GM11168 (cell line): Measurements from ENCODE around the gene ADCY5.

ENCODE experiments used
- in situ Hi-C: fragments of 300-500 bp; cut with MboI; formaldehyde crosslinking; loops from one replicate; pipeline ENCODE4 v1.12.0; 2022; ENCODE audit warnings: low sequenced_read_pairs; ENCODE audit not compliant: unreplicated experiment

ADCY5 gene

GRCh38 chr3:123464211-123464610, 15.3 kb upstream of the ADCY5 start:
- in situ Hi-C loops: no loop called here

GRCh38 chr3:123459862-123460261, 11.0 kb upstream of the ADCY5 start:
- in situ Hi-C loops: no loop called here

DNA sequence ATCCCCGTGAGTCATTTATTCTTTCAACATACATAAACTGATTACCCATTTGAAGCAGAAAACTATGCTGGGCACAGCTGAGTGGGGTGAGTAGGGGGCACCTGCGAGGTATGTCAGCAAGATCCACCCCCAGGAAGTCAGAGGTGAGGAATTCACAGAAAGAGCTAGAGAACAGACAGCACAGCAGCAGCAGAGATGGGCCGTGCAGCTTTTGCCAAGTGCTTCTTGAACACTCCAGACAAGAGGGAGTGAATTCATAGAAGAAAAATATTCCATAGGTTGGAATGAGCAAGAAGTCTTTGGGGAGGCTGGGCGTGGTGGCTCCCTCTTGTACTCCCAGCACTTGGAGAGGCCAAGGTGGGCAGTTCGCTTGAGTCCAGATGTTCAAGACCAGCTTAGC, 9.4 kb upstream of the ADCY5 start:
- in situ Hi-C loops: no loop called here

GRCh38 chr3:123457841-123458240, 9.0 kb upstream of the ADCY5 start:
- in situ Hi-C loops: no loop called here

DNA sequence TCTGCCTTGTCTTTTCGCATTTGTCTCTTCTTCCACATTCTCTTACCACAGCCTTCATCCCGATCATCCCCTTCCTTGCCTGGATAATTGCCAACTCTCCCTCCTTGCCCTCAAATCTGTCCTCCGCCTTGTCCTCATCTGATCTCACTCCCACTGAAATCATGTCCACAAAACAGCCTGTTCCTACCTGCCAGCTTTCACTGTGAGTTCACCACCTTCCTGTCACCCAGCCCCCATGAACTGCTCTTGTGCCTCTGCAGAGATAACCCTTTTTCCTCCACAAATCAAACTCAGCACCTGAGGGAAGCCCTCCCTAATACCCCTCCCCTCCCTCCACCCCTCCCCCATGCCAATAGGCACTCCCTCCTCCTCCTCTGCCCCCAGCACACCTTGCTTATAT, 4.8 kb upstream of the ADCY5 start:
- in situ Hi-C loops: no loop called here

- in situ Hi-C loops: no loop called here
Observed at GRCh38 chr3:123451186-123451585, 2.3 kb upstream of the ADCY5 start.

DNA sequence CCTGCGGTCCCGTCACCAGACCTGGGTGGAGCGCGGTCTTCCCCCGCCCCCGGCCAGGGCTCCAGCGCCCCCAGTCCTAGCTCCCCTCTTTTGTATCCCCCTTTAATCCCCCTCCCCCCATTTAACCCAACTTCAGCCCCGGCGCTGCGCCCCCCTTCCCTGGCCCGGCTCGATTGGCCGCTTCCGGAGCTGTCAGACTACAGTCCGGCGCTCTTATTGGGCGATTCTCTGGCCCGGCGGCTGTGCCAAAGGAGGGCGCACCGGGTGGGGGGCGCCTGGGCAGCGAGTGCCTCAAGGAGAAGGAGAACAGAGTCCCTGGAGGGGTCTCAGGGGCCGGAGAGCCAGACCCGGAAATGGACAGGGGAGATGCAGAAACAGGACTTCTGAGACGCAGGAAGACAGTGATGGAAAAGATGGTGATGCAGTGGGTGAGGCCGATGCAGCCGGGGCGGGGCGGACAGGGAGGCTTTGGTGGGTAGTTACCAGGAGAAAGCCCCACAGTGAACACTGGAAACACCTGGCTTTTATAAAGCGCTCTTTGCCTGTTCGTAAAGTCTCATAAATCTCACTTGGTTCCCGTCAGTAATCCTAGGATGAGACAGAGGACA, 1.2 kb upstream of the ADCY5 start:
- in situ Hi-C loops: no loop called here

DNA sequence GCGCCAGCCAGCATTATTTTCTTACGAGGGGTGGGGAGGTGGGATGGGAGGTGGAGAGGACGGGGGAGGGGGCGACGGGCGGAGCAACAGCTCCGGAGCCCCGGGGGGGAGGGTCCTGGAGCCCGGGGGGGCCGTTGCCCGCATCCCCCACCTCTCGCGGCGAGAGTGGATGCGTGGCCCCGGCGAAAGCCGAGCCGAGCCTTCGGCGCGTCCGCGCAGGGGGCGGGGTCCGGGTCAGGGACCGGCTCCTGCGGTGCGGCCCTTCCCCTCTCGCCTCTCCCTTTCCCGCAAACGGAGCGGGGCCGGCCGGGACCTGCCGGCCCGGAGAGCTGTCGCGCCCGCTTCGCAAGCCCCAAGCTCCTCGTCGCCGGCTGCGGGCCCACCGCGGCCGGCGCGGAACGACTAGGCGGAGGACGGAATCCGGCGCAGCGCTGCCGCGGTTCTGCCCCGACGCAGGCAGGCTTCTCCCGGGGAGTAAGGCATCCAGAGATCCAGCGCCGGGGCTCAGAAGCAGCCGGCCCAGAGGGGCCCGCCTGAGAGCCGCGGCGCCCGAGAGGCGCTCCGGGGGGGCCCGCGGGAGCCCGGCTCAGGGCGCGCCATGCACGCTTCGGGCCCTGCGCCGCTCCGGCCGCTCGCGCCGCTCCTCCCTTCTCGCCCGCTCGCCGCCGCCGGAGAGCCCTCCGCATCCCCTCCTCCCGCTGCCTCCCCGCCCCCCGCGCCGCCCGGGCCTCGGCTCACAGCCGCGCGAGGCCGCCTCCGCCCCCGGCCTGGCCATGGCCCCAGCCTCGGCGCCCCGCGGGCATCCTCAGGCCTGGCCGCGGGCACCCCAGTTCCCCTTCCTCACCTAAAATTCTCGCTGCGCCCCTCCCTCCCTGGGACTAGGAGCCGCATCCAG, 459 bp upstream of the ADCY5 start:
- in situ Hi-C loops: no loop called here

DNA sequence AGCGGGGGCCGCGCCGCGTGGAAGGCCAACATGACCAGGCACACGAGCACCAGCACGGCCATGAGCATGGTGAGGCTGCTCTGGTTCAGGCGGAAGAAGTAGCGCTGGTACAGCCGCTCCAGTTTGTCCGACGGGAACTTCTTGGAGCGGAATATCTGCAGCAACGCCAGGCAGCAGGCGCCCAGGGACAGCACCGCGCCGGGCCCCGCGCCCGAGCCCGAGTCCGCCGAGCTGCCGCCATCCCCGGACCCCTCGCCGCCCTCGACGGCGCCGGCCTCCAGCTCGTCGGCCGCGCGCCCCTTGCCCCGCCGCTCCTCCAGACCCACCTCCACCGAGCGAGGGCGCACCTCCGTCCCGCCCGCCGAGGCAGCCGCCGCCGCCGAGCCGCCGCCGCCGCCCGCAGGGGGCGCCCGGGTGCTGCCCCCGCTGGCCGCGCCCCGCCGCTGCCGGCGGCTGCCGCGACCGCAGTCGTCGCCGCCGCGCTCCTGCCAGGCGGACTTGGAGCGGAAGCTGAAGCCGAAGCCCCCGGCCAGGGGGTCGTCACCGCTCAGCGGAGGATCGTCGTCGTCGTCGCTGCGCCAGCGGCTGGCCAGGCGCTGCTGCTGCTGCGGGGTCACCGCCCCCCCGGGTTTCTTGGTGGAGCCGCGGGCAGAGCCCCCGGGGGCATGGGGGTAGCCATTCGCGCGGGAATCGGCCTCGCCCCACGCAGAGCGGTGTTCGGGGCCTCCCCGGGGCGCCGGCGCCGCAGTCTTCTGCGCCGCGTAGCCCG, 957 bp downstream of the ADCY5 start:
- in situ Hi-C loops: no loop called here

DNA sequence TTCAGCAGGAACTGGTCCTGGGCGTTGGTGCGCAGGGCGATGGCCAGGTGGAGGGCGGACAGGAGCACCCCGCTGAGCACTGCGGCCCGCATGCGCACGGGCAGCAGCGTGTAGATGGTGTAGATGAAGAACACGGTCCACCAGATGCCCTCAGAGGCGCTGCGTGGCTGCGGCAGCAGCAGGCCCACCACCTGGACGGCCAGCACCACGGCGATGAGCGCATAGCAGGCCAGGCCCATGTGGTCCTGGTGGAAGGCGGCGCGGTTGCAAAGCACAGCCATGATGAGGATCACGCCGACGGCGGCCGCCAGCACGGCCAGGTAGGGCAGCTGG, 1.5 kb downstream of the ADCY5 start:
- in situ Hi-C loops: no loop called here

GRCh38 chr3:123446610-123447109, 2.2 kb downstream of the ADCY5 start:
- in situ Hi-C loops: no loop called here

- in situ Hi-C loops: no loop called here
Observed at GRCh38 chr3:123446210-123446609, 2.7 kb downstream of the ADCY5 start.

DNA sequence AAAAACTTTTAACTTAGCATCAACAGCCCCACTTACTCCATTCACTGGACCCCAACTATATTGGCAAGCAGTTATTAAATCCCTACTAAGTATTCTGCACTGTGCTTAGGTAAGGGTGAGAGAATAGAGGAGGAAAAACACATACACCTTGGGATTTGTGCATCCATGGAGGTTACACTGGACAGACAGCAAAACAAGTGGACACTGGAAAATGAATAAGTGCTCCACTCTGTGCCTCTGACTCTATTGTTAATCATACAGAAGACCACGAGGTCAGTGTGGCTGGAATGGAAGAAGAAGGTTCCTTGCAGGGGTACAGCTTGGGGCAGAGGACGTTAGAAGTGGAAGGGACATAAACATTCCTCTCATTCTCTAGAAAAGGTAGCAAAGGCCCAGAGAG, 3.2 kb downstream of the ADCY5 start:
- in situ Hi-C loops: no loop called here

DNA sequence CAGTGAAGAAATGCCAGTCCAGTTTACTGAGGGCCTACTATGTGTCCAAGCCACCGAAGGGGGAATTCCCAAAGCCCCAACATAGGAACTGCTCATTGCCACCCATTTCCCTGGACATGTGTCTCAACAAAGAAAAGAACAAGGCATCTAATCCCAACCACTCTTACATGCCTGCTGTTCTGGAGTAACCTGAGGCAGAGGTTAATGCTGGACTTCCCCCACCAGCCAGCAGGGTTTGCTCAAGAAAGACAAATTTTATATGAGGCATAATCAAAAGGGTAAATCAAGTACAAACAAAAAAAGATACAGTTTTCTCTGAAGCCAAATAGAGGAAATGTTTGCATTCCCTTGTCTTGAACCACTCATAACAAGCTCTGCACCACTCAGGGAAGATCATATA, 4.1 kb downstream of the ADCY5 start:
- in situ Hi-C loops: no loop called here

DNA sequence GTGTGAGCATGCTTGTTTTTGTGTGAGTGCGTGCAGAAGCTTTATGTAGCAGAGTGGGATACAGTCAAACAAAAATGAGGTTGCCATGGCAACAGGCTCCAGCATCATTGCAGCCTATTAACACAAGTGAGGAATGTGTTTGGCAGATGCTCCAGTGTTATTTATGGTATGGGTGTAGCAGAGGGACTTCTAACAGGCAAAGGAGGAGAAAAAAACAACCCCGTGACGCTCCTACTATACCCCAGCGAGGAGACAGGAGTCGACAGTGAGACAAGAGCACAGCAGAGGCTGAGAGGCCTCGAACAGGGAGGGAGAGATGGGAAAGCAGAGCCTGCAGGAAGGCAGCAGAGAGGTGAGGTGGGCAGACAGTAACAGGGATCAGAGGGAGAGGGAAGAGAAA, 4.9 kb downstream of the ADCY5 start:
- in situ Hi-C loops: no loop called here

- in situ Hi-C loops: no loop called here
Observed at GRCh38 chr3:123442908-123443307, 6.0 kb downstream of the ADCY5 start.

DNA sequence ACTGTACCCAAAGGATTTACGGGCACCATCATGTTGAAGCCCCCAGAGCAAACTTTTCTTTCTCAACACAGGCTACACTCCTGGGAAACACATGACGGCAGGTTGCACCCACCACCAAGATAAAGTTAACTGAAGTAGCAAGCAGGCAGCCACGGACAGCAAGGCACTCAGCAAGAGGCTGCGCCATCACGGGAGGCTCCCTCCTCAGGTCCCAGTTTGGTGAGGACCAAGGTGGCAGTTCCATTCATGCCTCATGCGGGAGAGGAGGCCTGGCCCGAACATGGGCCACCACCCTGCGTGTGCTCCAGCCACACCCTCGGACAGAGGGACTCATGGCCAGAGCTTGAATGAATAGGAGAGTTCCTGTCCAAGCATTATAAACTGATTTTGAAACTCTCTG, 6.8 kb downstream of the ADCY5 start:
- in situ Hi-C loops: no loop called here

DNA sequence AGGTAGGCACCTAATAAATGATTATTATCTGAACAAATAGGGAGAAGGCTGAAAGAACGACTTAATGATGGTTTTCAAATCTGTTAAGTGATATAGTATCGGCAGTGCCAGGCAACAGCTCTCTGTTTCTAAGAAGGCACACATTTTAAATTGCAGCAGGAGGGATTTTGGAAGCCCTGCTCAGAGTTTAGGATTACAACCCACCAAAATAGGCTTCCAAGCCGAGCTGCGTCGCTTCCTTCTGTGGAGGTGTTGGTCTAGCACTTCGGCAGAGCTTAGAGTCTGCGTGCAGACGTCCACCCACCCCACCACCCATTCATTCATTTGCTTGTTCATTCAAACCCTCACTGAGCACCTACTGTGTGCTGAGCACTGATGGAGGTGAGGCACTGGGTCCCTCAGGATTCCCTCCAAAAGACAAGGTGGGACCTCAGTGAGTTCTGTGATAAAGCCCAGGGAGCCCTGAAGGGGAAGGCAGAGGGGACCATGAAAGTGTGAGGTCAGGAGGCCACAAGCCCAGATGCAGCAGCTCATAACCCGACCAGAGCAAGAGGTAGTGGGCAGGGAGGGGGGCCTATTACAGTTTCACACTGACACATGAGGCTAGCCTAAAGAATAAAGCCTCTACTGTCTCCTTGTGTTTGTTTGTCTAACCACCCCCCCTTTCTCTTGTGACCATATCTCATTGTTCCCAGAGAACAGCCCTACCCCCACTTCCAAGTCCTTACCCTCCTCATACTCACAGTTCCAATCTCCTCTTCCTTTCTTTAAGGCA, 8.9 kb downstream of the ADCY5 start:
- in situ Hi-C loops: no loop called here

- in situ Hi-C loops: no loop called here
Observed at GRCh38 chr3:123432832-123433523, 15.9 kb downstream of the ADCY5 start.
